Activated CD8-positive, alpha-beta memory T cell treated with anti-CD3 and anti-CD28 coated beads for 1 hour (primary cell): ENCODE results near the gene CELF4.

Experiments
- DNase-seq, 2 donors: peaks; one replicate each; pipeline ENCODE4 v3.0.0-alpha.2; 2020; ENCODE audit warnings: low read depth in 1 of 2; ENCODE audit errors: extremely low read depth in 1 of 2

The CELF4 gene

GRCh38 chr18:37497853-37498518, 67.6 kb downstream of the CELF4 start:
- DNase-seq: no peak

GRCh38 chr18:37496568-37496967, 69.0 kb downstream of the CELF4 start:
- DNase-seq: no peak

GRCh38 chr18:37495354-37495753, 70.2 kb downstream of the CELF4 start:
- DNase-seq: no peak

- no peak for DNase-seq
These were observed 71.2 kb downstream of the CELF4 start for GRCh38 chr18:37494406-37494805.

GRCh38 chr18:37493352-37493935, 72.2 kb downstream of the CELF4 start:
- no peak for DNase-seq

GRCh38 chr18:37492952-37493351, 72.6 kb downstream of the CELF4 start:
- no peak for DNase-seq

GRCh38 chr18:37491526-37491925, 74.1 kb downstream of the CELF4 start:
- no peak for DNase-seq

GRCh38 chr18:37489998-37490397, 75.6 kb downstream of the CELF4 start:
- DNase-seq: no peak

- DNase-seq: no peak
These were observed 76.6 kb downstream of the CELF4 start for GRCh38 chr18:37489011-37489410.

GRCh38 chr18:37487400-37487867, 78.2 kb downstream of the CELF4 start:
- DNase-seq: no peak

- DNase-seq: no peak
These were observed 78.8 kb downstream of the CELF4 start for GRCh38 chr18:37486848-37487247.

- no peak for DNase-seq
These were observed 80.4 kb downstream of the CELF4 start for GRCh38 chr18:37484983-37485834.

GRCh38 chr18:37483984-37484819, 81.4 kb downstream of the CELF4 start:
- DNase-seq: no peak

- DNase-seq: no peak
These were observed 82.2 kb downstream of the CELF4 start for GRCh38 chr18:37483221-37483971.

GRCh38 chr18:37482433-37482832, 83.2 kb downstream of the CELF4 start:
- DNase-seq: no peak

GRCh38 chr18:37482002-37482401, 83.6 kb downstream of the CELF4 start:
- DNase-seq: no peak

- no peak for DNase-seq
These were observed 84.1 kb downstream of the CELF4 start for GRCh38 chr18:37481491-37481890.

GRCh38 chr18:37481072-37481471, 84.5 kb downstream of the CELF4 start:
- no peak for DNase-seq

- no peak for DNase-seq
These were observed 88.8 kb downstream of the CELF4 start for GRCh38 chr18:37476611-37477295.

GRCh38 chr18:37476182-37476581, 89.4 kb downstream of the CELF4 start:
- DNase-seq: no peak
